HG03342 (cell line): ENCODE data around the gene C8G.

Source experiments
- ATAC-seq: cut with Tn5 transposase; IDR thresholded peaks from one replicate; pipeline ENCODE4 v1.9.1; 2021; ENCODE audit warnings: mild to moderate bottlenecking, moderate library complexity; ENCODE audit not compliant: unreplicated experiment

Gene C8G

GRCh38 chr9:136964833-136965422, 19.9 kb downstream of the C8G start:
- ATAC-seq, result no peak

DNA sequence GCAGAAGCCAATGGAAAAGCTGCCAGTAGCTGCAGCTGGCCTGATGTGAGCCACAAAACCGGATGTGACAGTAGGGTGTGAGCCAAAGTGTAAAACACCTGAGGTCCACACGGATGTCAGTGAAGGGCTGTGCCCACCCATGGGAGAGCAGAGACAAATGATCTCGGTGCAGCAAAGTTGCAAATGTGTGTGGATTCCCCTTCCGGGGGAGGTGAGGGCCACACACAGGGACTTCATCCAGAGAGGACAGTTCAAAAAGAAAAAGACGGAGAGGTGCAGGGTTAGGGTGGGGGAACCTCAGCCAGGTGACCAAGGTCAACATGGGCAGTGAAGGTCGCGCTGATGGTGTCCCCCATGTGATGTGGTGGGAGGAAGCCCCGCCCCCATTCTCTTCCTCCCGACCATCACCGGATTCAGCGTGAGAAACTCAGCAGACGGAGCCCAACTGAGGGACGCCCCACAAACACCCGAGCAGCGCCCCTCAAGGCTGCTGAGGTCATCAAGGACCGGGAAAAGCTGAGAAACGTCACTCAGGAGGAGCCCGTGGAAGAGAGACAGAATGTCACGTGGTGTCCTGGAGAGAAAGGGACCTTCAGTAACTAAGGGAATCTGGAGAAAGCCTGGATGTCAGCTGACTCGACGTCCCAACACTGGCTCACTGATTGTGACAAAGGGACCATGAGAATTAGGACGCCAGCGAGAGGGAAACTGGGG, 20.9 kb downstream of the C8G start:
- ATAC-seq, result no peak

GRCh38 chr9:136968333-136969127, 23.5 kb downstream of the C8G start:
- ATAC-seq, result no peak

- ATAC-seq, result no peak
Observed at GRCh38 chr9:136969150-136969549, 24.1 kb downstream of the C8G start.

- no peak for ATAC-seq
Observed at GRCh38 chr9:136969774-136970173, 24.7 kb downstream of the C8G start.

DNA sequence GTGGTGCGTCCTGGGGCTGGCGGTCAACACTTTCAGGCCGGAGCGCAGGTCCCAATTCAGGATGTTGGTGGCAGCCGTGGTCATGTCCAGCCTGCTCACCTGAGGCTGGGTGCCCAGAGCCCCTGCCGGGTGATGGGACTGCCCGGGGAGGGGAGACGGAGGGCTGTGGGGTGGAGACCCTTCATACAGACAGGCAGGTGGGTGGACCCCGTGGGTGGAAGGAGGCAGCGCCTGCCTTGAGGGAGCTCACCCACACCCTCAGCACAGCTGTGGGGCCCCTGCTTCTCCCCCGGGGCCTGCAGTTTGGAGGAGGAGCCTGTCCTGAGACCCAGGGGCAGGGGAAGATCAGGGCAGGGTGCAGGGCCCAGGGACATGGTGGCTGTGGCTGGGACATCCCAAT, 25.3 kb downstream of the C8G start:
- no peak for ATAC-seq

- ATAC-seq, result no peak
Observed at GRCh38 chr9:136971746-136972145, 26.7 kb downstream of the C8G start.

- no peak for ATAC-seq
Observed at GRCh38 chr9:136972335-136972734, 27.3 kb downstream of the C8G start.

DNA sequence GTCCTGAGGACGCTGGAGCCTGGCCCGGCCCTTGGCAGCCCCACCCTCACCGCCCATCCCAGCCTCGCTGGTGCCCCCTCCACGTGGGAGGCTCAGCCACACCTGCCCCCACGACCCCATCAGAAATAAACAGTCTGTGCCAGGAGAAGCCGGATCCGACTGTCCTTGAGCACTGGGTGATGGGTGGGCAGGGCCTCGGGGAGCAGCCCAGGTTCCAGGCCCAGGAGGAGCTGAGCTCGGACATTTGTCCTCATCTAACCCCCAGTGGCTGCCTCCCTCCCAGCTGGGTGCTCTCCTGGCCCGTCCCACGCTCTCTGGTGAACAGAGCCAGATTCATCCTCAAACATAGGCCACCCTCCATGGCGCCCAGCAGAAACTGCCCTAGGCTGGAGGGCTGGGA, 27.7 kb downstream of the C8G start:
- no peak for ATAC-seq

DNA sequence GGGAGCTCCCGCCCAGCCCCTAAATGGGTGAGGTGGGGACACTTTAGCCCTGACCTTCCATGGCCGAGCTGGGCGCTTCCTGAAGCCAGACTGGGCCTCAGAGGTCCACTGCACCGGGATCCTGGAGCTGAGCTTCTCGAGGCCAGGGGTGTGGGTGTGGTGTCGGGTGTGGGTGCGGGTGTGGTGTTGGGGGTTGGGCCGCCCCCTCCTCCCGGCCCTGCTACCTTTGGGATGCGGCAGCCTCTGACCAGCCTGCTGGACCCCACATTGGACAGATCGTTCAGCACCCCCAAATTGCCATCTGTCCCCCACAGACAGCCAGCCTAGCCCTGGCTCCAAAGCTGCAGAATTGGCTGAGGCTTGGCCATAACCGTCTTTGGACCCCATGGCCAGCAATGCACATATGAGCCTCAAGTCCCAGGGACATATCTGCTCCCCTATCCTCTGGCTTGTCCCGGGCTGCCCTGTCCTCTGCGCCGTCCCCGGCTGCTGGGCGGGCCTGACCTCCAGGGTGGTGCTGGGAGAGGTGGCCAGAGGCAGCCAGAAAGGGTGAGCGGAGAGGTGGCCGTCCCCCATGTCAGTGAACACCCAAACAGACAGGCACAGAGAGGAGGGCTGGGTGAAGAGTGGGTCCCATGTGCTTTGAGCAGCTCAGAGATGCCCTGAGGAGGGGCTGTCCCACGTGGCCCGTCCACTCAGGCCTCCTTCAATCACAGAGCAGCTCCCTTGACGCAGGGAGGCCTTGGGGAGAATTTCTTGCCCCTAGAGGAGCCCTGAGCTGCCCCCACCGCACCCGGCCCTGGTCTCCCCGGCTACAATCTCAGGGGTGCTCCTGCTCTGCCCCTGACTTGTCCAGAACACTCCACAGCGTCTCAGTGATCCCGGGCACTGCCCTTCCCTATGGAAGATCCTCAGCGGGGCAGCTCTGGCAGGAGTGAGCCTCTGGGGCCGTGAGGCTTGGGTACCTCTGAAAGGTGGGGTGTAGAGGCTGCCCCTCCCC, 28.9 kb downstream of the C8G start:
- no peak for ATAC-seq

DNA sequence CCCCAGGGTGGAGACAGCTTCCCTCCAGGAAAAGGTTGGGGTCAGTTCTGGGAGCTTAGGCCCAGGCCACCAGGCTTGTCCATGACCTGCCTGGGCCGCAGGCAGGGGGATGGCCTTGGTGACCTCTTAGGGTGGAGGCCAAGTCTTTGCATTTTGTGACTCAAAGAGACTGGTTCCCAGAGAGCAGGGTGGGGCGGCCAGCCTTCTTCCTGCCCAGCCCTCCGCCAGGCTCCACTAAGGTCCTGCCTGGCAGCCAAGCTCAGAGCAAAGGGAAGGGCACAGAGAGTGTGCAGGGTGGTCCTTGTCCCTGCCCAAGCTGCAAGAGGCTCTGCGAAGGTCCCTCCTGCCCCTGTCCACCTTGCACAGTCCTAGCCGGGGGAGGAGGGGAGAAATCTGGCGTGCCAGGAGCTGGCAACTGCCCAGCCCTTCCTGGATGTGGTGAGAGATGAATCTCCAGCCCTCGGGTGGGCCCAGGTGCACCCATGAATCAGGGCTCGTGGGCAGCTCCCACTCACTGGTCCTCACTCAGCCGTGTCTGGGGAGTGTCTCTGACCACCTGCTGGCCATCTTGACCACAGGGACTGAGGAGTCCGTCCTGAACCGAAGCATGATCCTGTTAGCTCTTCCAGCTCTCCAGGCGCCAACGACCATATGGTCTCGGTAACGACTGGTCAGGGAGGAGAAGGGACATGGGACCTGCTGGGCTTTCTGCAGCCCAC, 29.9 kb downstream of the C8G start:
- no peak for ATAC-seq

- no peak for ATAC-seq
Observed at GRCh38 chr9:136975644-136976043, 30.6 kb downstream of the C8G start.

DNA sequence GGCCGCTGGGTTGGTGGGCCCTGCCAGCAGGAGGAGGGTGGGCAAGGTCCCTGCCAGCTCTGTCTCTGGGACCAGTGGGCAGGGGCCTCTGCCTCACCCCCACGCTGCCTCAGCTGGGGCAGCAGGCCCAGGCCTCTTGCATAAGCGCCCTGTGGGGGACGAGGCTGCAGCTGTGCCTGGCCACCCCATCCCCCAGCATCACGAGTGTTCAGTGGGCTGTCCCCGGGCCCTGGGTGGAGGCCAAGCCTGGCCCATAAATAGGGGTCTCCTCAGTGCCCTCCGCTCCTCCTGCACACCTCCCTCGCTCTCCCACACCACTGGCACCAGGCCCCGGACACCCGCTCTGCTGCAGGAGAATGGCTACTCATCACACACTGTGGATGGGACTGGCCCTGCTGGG, 32.2 kb downstream of the C8G start, which contains the start of gene PTGDS:
Gene PTGDS, plus strand, starts transcription at position 282 of the 400 bp plus-strand sequence. Its CDS starts 75 bp downstream, at position 357.
- no peak for ATAC-seq

DNA sequence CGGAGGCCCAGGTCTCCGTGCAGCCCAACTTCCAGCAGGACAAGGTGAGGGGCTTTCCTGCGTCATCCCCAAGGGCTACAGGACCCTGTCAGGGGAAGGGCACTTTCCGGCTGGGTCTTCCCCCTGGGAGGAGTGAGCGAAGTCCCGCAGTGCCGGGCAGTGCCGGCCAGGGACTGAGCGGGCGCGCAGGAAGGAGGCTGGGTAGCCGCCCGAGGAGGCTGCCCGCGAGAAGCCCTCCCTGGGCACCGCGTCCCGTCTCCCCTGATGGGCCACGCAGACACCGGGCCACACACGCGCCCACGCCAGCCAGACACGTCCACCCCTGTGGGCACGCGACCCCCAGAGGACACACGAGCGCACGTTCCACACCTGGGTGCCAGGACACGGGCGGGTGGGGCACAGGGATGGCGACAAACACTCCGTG, 32.6 kb downstream of the C8G start:
- ATAC-seq, result no peak

GRCh38 chr9:136978073-136978864, 33.2 kb downstream of the C8G start:
- no peak for ATAC-seq

DNA sequence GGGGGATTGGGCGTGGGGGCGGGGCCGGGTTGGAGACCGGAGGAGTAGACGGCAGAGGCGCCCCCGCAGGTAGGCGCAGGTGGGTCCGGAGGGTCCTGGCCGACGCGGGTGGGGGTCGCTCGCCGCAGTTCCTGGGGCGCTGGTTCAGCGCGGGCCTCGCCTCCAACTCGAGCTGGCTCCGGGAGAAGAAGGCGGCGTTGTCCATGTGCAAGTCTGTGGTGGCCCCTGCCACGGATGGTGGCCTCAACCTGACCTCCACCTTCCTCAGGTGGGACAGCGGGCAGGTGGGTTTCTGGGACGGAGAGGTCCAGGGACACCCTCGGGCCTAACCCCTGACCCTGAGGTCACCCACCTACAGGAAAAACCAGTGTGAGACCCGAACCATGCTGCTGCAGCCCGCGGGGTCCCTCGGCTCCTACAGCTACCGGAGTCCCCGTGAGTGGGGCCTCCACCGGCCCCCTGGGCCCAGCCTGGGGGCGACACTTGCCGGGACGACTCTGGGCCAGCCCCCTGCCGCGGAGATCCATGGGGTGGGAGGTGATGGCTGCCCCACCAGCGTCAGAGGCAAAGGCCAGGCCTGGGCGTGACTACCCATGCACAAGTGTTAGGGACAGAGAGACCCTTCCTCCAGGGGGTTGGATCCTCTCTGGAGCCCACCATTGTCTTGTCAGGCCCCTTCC, 34.0 kb downstream of the C8G start:
- ATAC-seq, result no peak

- ATAC-seq, result no peak
Observed at GRCh38 chr9:136979769-136980587, 34.9 kb downstream of the C8G start.
